Right hindlimb (tissue), 1 donor: ENCODE results near the gene KNSTRN.

ENCODE experiments used
- DNase-seq: peaks from one replicate; pipeline ENCODE4 v3.0.0-alpha.2; 2018

The KNSTRN gene

DNA sequence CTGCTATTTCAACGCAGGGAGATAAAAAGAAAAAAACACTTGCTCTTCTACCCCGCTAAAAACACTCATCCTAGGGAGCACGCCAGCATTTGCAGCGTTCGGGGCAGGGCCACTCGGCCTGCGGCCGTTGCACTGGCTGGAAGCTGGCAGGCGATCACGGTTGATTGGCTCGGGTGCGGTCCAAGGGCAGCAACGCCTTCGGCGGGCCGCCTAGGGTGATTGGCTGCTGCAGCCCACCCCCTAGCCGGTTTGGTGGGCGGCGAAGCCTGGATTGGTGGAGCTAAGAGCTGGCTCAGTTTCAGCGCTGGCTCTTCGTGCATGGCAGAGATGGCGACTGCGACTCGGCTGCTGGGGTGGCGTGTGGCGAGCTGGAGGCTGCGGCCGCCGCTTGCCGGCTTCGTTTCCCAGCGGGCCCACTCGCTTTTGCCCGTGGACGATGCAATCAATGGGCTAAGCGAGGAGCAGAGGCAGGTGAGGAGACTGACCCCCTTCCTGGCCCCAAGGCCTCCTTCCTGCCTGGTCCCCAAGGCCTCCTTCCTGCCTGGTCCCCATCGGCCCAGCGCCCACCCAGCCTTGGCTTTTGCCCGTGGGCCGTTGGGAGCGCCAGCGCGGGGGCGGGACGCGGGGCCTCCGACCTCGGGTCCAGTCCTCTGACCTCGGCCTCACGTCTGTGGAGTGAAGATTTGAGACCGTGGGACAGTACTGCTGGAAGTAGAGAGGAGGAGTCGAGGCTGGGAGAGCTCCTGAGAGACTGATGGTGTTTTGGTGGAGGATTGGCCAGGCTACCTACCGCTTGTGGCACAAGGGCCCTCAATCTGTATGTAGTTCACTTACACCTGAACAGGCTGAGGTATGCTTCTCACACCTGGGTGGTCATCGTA is 23.2 kb downstream of the KNSTRN start, which contains the start of gene IVD:
TSS of gene IVD (plus strand) at position 295 of the 881 bp plus-strand sequence. CDS start at position 328, 33 bp downstream.
- DNase-seq, result peak; percentile 97

DNA sequence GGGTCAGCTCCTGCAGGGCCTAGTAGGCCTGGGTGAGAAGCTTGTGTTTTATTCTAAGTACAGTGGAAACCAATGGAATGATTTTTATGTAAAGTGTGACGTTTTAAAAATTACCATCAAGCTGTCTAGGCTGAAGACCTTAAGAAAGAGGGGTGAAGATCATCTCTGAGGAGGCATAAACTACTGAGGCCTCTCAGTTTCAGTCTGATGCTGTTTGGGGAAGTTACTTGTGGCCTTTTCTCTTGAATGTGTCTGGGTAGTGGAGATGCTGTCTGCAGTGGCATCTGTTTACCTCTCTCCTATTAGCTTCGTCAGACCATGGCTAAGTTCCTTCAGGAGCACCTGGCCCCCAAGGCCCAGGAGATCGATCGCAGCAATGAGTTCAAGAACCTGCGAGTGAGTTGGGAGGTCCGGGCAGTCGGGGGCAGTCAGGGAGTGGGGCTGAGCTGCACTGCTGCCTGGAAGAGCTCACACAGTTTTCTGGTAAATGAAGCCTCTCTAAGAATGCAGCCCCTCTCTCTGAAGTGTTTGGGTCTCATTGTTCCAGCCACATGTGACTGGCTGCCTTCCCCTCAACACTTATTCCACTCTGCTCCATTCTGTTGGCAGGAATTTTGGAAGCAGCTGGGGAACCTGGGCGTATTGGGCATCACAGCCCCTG is 24.9 kb downstream of the KNSTRN start:
- no peak for DNase-seq

DNA sequence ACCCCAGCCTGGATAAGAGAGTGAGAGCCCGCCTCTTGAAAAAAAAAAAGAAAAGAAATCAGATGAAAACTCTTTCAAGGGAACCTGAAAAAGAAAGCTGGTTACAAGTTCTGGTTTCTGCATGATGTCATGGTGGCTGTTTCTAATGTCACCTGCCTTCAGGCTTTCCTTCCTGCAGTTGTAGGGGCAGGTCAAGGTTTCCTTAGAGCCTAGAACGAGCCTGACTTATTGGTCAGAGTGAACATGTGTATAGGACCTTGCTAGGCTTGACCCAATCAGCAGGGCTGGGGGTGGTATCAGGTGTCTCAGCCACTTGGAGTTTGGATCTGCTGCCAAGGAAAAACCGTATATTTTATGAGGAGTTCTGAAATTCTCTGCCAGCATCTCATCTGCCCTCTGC is 26.8 kb downstream of the KNSTRN start:
- no peak for DNase-seq

DNA sequence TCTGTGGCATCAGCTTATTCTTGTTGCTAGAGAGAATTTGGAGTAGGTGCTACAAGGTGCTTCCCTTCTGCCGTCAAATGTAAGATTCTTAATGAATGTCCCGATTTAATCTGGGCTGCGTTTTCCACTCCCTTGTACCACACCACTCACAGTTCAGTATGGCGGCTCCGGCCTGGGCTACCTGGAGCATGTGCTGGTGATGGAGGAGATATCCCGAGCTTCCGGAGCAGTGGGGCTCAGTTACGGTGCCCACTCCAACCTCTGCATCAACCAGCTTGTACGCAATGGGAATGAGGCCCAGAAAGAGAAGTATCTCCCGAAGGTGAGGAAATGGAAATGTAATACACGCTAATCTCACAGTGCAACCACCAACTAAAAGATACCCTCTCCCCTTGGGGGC is 28.0 kb downstream of the KNSTRN start:
- DNase-seq, result no peak

DNA sequence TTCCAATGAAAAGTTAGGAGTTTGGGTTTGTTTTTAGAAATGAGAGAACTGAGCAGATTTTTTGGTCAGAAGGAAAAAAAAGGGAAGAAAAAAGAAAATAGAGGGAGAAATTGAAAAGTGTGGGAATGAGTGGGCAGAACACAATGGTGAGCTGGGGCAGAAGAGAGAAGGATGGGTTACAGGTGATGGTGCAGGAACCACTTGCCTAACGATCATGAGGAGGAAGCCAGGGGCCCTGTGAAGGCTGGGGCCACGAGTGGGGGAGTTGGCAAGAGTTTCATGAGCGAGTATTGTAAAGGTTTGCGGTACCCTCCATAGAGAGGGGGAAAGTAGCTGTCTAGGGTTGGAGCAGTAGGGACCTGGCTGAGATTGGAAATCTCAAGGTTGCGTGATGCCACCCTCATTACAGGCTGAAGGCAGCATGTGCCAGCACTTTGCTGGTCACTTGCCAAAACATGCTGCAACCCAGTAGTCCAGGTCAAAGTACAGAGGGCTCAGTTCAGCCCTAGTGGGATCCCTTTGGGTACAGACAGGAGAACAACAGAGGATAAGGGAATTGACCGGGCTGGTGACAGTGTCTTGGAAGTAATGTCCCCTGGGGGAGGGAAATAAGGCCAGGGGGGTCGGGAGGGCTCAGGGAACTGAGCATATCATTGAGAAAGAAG is 29.7 kb downstream of the KNSTRN start:
- no peak for DNase-seq

DNA sequence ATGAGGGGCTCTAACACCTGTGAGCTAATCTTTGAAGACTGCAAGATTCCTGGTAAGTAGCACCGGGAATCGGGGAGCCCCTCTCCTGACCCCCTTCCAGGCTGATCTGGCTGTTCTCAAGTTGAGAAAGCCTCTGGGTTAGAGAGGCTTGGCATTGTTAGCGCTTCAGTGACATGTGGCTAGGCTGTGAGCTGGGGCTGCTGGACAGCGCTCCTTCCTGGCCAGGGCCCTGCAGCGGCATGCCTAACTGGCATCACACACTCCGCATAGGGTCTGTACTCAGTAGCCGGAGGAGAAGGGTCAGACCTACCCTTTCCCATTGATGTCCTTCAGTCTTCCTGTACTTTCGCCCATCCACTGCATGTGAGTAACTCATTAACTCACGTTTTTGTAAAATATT is 30.5 kb downstream of the KNSTRN start:
- DNase-seq, result no peak

DNA sequence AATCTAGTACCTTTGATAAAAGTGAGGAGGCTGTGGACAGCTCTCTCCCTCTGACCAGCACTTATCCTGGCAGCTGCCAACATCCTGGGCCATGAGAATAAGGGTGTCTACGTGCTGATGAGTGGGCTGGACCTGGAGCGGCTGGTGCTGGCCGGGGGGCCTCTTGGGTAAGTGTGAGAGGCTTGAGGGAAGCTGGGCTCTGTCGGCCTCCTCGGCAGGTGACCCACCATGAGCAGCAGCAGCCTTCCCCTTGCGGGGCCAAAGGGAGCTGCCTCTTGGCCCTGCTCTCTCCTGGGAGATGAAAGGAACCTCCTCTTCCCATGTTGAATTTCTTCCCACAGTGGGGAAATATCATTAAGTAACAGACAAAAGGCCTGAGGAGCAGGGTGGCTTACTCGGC is 32.3 kb downstream of the KNSTRN start:
- DNase-seq, result no peak

DNA sequence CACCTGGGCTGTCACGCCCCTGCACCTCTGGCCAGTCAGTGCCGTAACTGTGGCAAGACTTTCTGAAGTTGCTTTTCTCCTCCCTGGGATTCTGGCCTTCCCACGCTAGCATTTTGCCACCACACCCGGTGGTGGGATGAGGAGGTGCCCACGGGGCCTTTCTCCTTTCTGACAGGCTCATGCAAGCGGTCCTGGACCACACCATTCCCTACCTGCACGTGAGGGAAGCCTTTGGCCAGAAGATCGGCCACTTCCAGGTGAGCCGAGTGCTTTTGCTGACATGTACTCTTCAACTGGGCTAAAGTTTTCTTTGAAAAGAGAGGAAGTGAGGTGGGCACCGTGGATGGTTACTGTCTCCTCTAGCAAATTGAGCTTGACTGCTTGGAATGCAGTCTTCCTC is 32.7 kb downstream of the KNSTRN start:
- DNase-seq, result no peak

DNA sequence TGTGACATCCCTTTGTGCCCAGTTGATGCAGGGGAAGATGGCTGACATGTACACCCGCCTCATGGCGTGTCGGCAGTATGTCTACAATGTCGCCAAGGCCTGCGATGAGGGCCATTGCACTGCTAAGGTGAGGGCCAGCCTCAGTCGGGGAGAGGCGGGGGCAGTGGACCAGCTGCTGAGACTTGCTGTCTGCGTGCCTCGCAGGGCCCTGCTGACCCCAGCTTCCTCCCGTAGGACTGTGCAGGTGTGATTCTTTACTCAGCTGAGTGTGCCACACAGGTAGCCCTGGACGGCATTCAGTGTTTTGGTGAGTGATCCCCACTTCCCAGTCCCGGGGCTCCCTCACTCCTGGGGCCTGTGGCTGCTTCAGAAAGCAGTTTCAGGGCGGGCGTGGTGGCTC is 33.5 kb downstream of the KNSTRN start:
- DNase-seq, result no peak

DNA sequence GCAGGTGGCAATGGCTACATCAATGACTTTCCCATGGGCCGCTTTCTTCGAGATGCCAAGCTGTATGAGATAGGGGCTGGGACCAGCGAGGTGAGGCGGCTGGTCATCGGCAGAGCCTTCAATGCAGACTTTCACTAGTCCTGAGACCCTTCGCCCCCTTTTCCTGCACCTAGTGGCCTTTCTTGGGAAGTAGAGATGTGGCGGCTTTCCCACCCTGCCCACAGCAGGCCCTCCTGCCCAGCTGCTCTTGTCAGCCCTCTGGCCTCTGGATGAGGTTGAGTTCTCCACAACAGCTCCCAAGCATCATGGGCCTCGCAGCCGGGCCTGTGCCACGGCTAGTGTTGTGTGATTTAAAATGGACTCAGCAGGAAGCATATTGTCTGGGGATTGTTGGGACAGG is 35.6 kb downstream of the KNSTRN start:
- no peak for DNase-seq

DNA sequence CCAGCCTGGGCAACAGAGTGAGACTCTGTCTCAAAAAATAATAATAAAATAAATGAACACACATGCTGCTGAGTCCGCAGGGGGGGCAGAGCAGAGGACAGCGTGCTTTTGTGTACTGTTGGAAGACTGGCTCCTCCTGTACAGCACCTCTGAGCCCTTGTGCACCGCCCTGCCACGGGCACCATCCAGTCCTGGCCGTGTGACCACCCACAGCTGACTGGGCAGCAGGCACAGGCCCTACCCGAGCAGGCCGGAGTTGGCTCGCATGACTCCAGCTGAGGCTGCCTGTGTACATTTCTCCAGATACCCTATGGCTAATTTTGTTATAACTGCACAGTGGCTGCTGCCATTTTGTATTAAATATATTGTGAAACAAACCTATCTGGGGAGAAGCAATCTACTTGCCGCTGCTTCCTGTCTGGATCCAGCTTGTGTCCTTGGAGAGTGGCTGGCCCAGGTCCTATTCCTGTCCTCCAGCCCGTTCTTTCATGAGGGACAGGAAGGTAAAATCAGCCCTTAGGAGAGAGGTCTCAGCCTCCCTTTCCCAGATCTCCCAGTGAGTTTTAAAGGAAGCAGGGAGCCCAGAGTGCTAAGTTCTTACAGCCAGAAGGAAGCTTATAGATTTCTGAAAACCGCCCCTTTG is 37.7 kb downstream of the KNSTRN start:
- DNase-seq, result no peak

DNA sequence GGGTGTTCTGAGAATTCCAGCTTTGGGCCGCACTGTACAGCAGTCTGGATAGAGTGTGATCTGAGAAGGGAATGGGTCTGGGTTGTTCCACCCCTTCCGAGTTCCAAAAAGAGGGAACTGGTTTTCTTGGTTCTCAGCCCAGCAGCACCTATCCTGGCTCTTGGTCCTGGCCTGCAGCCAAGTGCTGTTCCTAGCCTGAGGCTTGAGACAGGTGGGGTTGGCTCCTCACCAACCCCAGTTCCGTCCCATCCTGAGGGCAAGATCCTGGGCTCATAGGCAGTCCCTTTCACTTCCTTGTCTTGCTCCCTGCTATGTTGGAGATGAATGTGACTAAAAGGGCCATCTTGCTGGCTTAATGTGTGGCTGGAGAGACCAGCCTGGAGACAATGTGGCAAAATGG is 38.3 kb downstream of the KNSTRN start:
- no peak for DNase-seq

DNA sequence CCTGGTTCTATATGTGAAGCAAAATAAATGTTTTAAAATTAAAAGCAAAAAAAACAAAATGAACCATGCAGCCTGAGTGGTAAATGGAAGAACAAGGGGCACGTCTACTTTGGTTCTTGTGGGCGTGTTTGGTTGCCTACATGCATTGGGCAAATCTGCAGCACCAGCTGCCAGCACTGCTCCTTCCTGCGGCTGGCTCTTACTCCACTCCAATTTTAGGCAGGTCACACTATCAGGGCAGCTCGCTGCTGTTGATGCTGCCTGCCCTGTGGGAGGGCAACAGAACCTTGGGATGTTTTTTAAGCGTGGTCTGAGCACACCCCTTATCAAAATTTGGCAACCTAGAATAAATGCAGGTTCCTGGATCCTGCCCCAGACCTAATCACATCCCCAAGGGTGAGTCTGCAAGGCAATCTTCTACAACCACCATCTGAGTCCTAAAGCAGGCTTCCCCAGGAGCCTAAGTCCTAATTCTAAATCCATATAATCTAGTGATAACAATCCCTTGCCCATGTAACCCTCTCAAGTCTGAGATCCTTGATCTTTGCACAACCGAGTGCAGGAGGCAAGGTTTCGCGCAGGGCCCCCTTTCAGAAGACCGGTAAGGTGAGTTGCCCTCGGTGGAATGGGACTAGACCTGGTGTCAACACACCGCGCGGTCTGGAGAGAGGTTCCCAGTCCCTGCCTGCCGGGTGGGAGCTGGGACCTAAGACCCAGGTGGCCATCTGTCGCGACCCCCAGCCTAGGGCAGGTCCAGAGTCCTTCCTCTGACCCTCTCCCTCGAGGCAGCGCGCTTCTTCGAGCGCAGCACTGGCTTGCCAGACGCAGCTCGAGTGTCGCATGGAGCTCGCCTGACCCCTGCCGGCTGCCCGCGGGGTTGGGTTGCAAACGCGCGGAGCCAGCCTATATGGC is 39.0 kb downstream of the KNSTRN start:
- DNase-seq, result peak; percentile 84

DNA sequence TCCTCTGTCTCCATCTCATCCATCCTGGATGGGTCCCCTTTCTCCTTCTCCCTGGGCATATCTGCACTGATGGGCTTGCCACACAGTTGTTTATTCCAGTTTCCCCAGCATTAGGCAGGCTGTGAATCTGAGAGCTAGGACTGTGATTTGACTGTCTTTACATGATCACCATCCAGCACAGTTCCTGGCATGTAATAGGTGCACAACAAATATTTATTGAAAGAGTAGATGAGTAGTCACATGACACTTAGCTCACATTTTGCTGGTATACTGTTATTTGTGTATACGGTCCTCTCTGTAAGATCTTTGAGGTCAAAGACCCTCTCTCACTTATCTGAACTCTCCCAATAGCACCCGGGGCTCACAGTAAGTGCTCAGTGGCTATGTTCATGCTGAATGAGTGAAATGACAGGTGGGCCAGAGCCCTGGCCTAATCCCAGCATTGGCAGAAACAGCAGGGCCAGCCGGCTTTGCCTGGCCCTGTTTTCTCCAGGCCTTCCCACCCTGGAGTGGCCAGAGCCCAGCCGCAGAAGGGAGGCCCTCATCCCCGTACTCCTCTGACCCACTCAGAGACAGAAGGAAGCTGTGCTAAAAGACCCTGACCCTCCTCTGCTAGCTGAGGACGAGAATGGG is 42.1 kb downstream of the KNSTRN start:
- DNase-seq, result peak; percentile 68

DNA sequence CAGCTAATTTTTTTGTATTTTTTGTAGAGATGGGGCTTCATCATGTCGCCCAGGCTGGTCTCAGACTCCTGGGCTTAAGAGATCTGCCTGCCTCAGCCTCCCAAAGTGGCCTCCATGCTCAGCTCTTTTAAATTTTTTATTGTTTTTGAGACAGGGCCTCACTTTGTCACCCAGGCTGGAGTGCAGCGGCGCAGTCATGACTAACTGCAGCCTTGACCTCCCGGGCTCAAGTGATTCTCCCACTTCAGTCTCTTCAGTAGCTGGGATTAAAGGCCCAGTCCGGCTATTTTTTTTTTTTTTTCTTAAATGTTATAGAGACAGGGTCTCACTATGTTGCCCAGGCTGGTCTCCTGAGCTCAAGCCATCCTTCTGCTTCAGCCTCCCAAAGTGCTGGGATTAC is 43.2 kb downstream of the KNSTRN start:
- DNase-seq, result no peak

DNA sequence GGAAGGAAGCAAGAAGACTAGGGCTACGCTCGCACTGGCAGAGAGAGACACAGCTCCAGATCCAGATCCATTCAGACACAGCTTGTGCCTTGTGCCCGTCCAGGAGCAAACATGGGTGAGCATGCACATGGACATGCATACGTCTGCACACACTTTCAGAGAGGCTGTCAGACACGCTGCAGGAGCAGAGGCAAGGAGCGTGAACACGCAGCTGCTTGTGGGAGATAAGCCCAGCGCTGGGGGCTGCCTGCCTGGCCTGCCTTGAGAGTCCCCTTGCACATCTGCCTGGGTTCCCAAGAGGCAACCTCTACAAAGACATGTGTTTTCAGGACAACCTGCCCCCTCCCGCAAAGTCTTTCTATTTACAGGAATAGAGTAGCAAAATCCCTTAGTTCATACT is 44.7 kb downstream of the KNSTRN start:
- DNase-seq, result no peak

DNA sequence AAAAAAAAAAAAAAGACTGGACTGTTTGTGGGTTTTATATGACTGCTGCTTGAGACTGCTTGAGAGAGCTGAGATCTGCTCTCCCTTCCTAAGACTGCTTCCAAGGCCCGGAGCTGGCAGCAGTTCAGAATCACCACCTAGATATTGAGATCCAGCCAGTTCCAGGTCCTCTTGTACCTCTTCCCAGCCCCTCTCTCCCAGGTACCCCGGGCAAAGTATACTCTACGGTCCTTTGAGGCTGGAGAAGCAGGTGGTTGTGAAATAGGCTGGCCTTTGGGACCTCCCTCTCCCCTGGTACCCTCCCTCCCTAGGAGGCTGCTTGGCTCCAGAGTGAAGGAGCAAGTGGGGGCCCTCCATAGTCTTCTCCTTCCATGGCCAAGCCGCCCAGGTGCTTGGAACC is 45.7 kb downstream of the KNSTRN start:
- no peak for DNase-seq

DNA sequence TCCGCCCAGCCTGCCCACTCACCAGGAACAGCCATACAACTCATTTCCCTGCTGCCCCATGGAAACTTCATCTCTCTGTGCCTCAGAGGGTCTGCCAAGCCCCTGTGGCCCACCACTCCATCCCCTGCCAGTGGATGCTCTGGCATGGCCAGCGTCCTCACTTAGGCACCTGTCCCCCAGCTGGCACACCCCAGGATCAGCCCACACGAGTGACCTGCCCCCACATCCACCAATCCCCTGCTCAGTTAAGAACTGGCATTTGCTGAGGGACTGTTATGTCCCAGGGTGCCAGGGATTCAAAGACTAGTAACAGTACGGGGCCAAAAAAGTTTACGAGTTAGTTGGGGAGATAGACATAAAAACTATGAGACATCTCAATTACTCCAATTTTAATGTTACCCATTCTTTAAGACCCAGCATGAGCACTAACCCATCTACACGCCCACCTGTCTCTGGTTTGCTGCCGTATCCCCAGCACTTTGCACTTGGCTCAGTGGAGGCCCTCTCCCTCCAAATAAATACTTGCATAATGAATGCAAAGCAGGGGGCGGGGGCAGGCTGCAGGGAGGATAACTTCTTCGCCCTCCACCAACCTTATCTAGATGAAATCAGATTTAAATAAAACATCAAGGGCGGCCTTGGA is 46.7 kb downstream of the KNSTRN start:
- no peak for DNase-seq

DNA sequence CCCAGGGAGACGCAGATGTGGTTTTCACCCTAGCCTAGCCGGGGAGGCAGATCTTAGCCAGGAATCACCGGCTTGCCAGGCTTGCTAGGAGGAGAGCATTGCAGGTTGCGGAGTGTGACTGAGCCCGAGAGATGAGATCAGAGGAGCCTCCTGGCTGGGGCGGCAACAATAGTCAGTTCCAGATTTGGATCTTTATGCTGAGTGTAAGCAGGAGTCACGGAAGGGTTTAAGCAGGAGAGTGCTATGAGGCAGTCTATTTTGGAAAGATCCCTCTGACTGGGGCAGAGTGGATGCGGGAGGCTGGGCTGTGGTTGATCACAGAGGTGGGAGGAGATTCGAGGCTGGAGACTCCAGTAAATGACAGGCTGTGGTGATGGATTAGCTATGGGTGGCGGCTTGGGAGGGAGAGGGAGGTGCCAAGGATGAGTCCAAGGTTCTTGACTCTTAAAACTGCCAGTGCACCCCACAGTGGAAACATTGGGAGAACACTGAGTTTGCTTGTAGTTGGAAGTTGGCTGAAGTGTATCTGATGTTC is 47.8 kb downstream of the KNSTRN start:
- DNase-seq, result no peak

DNA sequence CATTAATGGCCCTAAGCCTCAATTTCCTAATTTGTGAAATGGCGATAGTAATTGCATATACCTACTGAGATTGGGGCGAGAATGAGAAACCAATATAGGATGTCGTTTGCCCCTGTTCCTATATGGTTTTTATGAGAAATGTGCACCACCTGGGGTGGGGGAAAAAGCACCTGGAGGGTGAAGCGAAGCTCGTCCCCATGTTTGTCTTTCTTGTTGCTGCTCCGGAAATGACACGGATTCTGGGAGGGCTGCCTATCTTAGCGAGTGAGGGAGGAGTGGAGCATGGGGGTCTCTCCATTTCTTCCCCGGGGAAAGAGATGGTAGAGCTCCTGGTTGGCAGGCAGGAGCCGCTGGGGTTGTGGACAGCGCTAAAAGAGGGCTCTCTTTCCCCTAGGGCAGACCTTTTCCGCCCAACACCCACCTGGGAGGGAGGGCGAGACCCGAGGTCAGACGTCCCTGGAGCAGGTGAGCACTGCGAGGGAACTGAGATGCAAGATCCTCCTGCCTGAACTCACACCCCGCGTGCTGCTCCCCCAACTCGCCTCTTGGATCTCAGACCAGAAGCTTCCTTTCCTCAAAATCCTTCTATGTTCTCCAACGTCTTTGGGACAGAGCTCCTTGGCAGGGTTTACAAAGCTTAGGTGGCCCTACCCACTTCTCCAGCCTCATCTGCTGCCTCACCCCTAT is 52.6 kb downstream of the KNSTRN start:
- DNase-seq, result no peak
